Colonic mucosa (tissue), 4 donors: ENCODE results near the gene GBF1. TPM values are rescaled to one million over a fixed set of nuclear protein-coding genes. Genes with fewer than 3 reads are reported as not detected.
"Not testable (repeated sequence)": the region's sequence is repeated elsewhere in the genome, so short reads cannot be mapped to it uniquely, and the experiment has no call there.

Source experiments
- DNase-seq: peaks from one replicate; pipeline ENCODE4 v3.0.0-alpha.2; 2020
- H3K27ac ChIP-seq: fragments of 200-600 bp; one replicate; pipeline ENCODE4 v1.8.0; 2021
- H3K27me3 ChIP-seq: fragments of 200-600 bp; one replicate; pipeline ENCODE4 v1.8.0; 2021
- H3K36me3 ChIP-seq: fragments of 200-600 bp; one replicate; pipeline ENCODE4 v1.8.0; 2021
- H3K4me1 ChIP-seq: fragments of 200-600 bp; one replicate; pipeline ENCODE4 v1.8.0; 2021; ENCODE audit warnings: mild to moderate bottlenecking
- H3K4me3 ChIP-seq: fragments of 200-600 bp; one replicate; pipeline ENCODE4 v1.8.0; 2021
- H3K9ac ChIP-seq, 2 donors: one replicate each; pipeline ENCODE4 v1.7.0; 2013; ENCODE audit warnings: control low read depth in 2 of 2, low read depth in 2 of 2, low read length in 2 of 2
- H3K9me3 ChIP-seq: fragments of 200-600 bp; one replicate; pipeline ENCODE4 v1.8.0; 2021
- CTCF ChIP-seq: fragments of 200-600 bp; IDR thresholded peaks from one replicate; pipeline ENCODE4 v1.8.0; 2022; ENCODE audit warnings: antibody characterized with exemption, mild to moderate bottlenecking
- intact Hi-C: fragments of 100-400 bp; cut with DNase I; formaldehyde crosslinking; loops from one replicate; pipeline ENCODE4 v1.14.1; 2022
- total RNA-seq, 2 donors: library from RNA; stranded (reverse); fragmentation: NEBNext Ultra II Directional in 1 of 2; extraction: Animal tissue kit (Norgen Biotek cat#: 25700) in 1 of 2; gene quantifications; one replicate each; pipeline ENCODE4 v1.2.1, GENCODE V29; 2021
- donor health status: healthy.
- donor health status: DM: no; HTN: no; CAD: no.
- donor health status: DM: no; HTN: no; CAD: no.

Gene GBF1
- total RNA-seq, 2 donors from 2014 or later, result 59.8 to 73.4 TPM

DNA sequence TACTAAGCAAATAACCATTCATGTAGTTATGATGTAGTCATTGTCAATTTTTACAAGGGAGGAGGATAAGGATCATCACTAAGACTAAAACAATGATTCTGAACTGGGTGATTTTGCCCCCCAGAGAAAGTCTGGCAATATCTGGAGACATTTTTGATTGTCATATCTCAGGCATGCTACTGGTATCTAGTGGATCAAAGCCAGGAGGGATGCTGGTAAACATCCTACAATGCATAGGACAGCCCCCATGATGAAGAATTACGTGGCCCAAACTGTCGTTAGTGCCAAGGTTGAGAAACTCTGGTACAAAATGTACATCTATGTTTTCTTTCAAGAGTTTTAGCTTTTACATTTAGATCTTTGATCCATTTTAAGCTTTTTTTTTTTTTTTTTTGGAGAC, 57.3 kb downstream of the GBF1 start:
- Histone ChIP-seq H3K27me3 (no peaks in the 10 kb centered on the region), H3K36me3 (no peaks in the 10 kb centered on the region), H3K4me1 (no peaks in the 10 kb centered on the region), H3K9ac (no peak overlapping the region), H3K4me3 (no peak overlapping the region), H3K27ac (no peak overlapping the region), H3K9me3 (no peaks in the 10 kb centered on the region)
- no peak for DNase-seq
- intact Hi-C loops, result no loop called here
- TF ChIP-seq CTCF, result no peak

GRCh38 chr10:102306006-102306405, 60.7 kb downstream of the GBF1 start:
- no peak overlapping the region for H3K27ac ChIP-seq
- no peak for TF ChIP-seq CTCF
- H3K9ac ChIP-seq, result no peak overlapping the region
- no peaks in the 10 kb centered on the region for H3K4me1 ChIP-seq
- no peak for DNase-seq
- no peaks in the 10 kb centered on the region for H3K9me3 ChIP-seq
- no peaks in the 10 kb centered on the region for H3K27me3 ChIP-seq
- intact Hi-C loops, result no loop called here
- H3K4me3 ChIP-seq, result no peak overlapping the region
- H3K36me3 ChIP-seq, result no peaks in the 10 kb centered on the region

DNA sequence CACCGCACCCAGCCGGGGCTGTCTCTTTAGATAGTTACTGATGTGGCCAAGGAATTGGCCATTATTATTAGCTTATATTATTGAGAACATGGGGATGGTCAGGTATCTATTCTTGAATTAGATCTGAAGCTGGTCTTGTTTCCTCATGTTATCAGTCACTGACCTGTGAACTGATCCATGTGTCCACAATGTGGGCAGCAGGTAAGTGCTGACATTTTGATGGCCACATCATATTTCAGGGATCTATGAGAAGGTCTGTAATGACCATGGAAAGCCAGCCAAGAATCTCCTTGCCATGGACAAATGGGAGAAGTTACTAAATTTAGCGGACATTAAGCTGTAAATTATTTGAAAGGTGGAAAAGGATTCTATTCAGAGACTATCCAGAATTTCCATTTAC, 61.4 kb downstream of the GBF1 start:
- Histone ChIP-seq H3K4me1 (no peaks in the 10 kb centered on the region), H3K27ac (no peak overlapping the region), H3K9ac (no peak overlapping the region), H3K4me3 (no peak overlapping the region), H3K36me3 (no peaks in the 10 kb centered on the region), H3K9me3 (no peaks in the 10 kb centered on the region), H3K27me3 (no peaks in the 10 kb centered on the region)
- no peak for TF ChIP-seq CTCF
- intact Hi-C loops, result no loop called here
- DNase-seq, result no peak

GRCh38 chr10:102308318-102308717, 63.0 kb downstream of the GBF1 start:
- intact Hi-C loops, H3K27ac ChIP-seq, H3K4me1 ChIP-seq, H3K27me3 ChIP-seq, H3K4me3 ChIP-seq, DNase-seq, H3K9ac ChIP-seq, H3K9me3 ChIP-seq, H3K36me3 ChIP-seq: not testable (repeated sequence)

- Histone ChIP-seq H3K36me3 (no peaks in the 10 kb centered on the region), H3K4me1 (no peaks in the 10 kb centered on the region), H3K4me3 (no peak overlapping the region), H3K9ac (no peak overlapping the region), H3K9me3 (no peaks in the 10 kb centered on the region), H3K27me3 (no peaks in the 10 kb centered on the region), H3K27ac (no peak overlapping the region)
- intact Hi-C loops, result no loop called here
- no peak for TF ChIP-seq CTCF
- DNase-seq, result no peak
These were observed 63.9 kb downstream of the GBF1 start for GRCh38 chr10:102309236-102309635.

- H3K27me3 ChIP-seq, result no peaks in the 10 kb centered on the region
- DNase-seq, result no peak
- no peak for TF ChIP-seq CTCF
- intact Hi-C loops, result no loop called here
- H3K9me3 ChIP-seq, result no peaks in the 10 kb centered on the region
- no peak overlapping the region for H3K4me3 ChIP-seq
- peak overlapping the region; percentile 6 for H3K27ac ChIP-seq
- no peaks in the 10 kb centered on the region for H3K4me1 ChIP-seq
- H3K36me3 ChIP-seq, result no peaks in the 10 kb centered on the region
- H3K9ac ChIP-seq, result no peak overlapping the region
These were observed 64.6 kb downstream of the GBF1 start for GRCh38 chr10:102309916-102310315.
